Stomach (tissue), 4 donors: Measurements from ENCODE around the gene ANTKMT.

Experiments used
- EP300 ChIP-seq: sonication (generic); formaldehyde crosslinking; IDR thresholded peaks from one replicate; pipeline ENCODE4 v1.6.1; 2017; ENCODE audit warnings: antibody characterized with exemption
- POLR2A ChIP-seq, 4 donors: fragments of 450-650 bp; IDR thresholded peaks; one replicate each; pipeline ENCODE4 v1.6.1; 2016; ENCODE audit warnings: antibody characterized with exemption in 4 of 4, control low read depth in 2 of 4, mild to moderate bottlenecking in 1 of 4, moderate library complexity in 1 of 4
- POLR2AphosphoS5 ChIP-seq, 3 donors: sonication (generic); formaldehyde crosslinking; IDR thresholded peaks; one replicate each; pipeline ENCODE4 v1.6.1; 2016; ENCODE audit warnings: antibody characterized with exemption in 3 of 3
- TF ChIP-seq, protein P1 (sequence below), 7 experiments: fragments of 450-650 bp in 4 of 7; fragments of 200-600 bp in 3 of 7; sonication (generic) in 3 of 7; IDR thresholded peaks; one replicate each; pipeline ENCODE4 v1.5.1; 2016 to 2019; ENCODE audit warnings: antibody characterized with exemption in 7 of 7, control low read depth in 2 of 7, mild to moderate bottlenecking in 1 of 7

DNA sequence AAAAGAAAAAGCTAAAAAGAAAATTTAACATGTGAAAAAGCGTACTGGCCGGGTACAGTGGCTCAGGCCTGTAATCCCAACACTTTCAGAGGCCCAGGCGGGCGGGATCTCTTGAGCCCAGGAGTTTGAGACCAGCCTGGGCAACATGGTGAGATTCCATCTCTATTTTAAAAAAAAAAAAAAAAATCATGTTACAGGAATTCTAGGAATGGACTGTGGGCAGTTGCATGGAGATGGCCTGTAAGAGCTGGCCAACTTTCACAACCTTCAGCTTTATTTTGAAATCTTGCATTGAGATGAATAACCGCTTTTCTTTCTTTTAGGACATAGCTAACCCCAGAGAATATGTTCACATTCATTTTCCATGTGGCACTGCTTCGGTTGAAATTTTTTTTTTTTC lies 28.1 kb downstream of the ANTKMT start:
- TF ChIP-seq EP300 (no peak), POLR2AphosphoS5 (IDR thresholded peaks at IDR 0.05) (no peak), POLR2A (IDR thresholded peaks at IDR 0.05) (no peak)
- TF ChIP-seq, protein P1, sequence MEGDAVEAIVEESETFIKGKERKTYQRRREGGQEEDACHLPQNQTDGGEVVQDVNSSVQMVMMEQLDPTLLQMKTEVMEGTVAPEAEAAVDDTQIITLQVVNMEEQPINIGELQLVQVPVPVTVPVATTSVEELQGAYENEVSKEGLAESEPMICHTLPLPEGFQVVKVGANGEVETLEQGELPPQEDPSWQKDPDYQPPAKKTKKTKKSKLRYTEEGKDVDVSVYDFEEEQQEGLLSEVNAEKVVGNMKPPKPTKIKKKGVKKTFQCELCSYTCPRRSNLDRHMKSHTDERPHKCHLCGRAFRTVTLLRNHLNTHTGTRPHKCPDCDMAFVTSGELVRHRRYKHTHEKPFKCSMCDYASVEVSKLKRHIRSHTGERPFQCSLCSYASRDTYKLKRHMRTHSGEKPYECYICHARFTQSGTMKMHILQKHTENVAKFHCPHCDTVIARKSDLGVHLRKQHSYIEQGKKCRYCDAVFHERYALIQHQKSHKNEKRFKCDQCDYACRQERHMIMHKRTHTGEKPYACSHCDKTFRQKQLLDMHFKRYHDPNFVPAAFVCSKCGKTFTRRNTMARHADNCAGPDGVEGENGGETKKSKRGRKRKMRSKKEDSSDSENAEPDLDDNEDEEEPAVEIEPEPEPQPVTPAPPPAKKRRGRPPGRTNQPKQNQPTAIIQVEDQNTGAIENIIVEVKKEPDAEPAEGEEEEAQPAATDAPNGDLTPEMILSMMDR (IDR thresholded peaks at IDR 0.05) = no peak
